Lower leg skin (tissue), 4 donors: ENCODE measurements around the gene ZSCAN22. TPM values are rescaled to one million over a fixed set of nuclear protein-coding genes. Genes with fewer than 3 reads are reported as not detected.
A peak's percentile ranks its signal among the peaks of the same experiment; 100 is the strongest.

ENCODE experiments used
- DNase-seq, 2 donors: peaks; one replicate each; pipeline ENCODE4 v3.0.0-alpha.2; 2019; ENCODE audit warnings: low spot score in 2 of 2
- H3K4me3 ChIP-seq: fragments of 200-600 bp; sonication (generic); 2 replicates; pipeline ENCODE4 v1.5.1; 2017; ENCODE audit warnings: mild to moderate bottlenecking, low read depth; ENCODE audit not compliant: poor library complexity, severe bottlenecking
- CTCF ChIP-seq, 3 donors: fragments of 450-650 bp; IDR thresholded peaks; one replicate each; pipeline ENCODE4 v1.5.1; 2016; ENCODE audit warnings: antibody characterized with exemption in 3 of 3, mild to moderate bottlenecking in 3 of 3, moderate library complexity in 2 of 3
- POLR2A ChIP-seq, 2 donors: fragments of 450-650 bp; IDR thresholded peaks; one replicate each; pipeline ENCODE4 v1.6.1; 2016 to 2017; ENCODE audit warnings: antibody characterized with exemption in 2 of 2, mild to moderate bottlenecking in 1 of 2, moderate library complexity in 1 of 2
- WGBS, 2 donors: methylation state at CpG; one replicate each; pipeline ENCODE4 v1.1.5; 2018; 5-methylcytosine and 5-hydroxymethylcytosine counted together
- intact Hi-C: fragments of 100-400 bp; cut with DNase I; formaldehyde crosslinking; loops from one replicate; pipeline ENCODE4 v1.15.0; 2023; ENCODE audit warnings: low total_unique reads
- microRNA-seq, 2 donors: library from miRNA; unstranded; fragments of <30 nt; microRNA quantifications; one replicate each; pipeline ENCODE4, GENCODE V29; 2016; ENCODE audit warnings: borderline replicate concordance in 2 of 2, borderline number of aligned reads in 1 of 2
- total RNA-seq, 4 donors: library from RNA; depleted of rRNA; stranded (reverse); fragments of >200 nt; gene quantifications; one replicate each; pipeline ENCODE4 v1.1.0, GENCODE V29; 2016

ZSCAN22 gene
- total RNA-seq, 4 donors from 2014 or later = 4.8 to 7.7 (median 5.4) TPM

- intact Hi-C loops = no loop called here
- no peak for DNase-seq
- WGBS, 2 donors = 8 to 9% methylated on average over 36 to 39 of the region's 39 CpGs
- no peak for TF ChIP-seq CTCF (IDR thresholded peaks at IDR 0.05)
- no peak for TF ChIP-seq POLR2A (IDR thresholded peaks at IDR 0.05)
- peak overlapping the region; percentile 63 for H3K4me3 ChIP-seq
These were observed 60.8 kb downstream of the ZSCAN22 start for GRCh38 chr19:58387338-58388174.

GRCh38 chr19:58388175-58388526 lies 61.4 kb downstream of the ZSCAN22 start:
- intact Hi-C loops = no loop called here
- 75 to 82% methylated on average over 3 of the region's 3 CpGs for WGBS, 2 donors
- TF ChIP-seq POLR2A (IDR thresholded peaks at IDR 0.05) (no peak), CTCF (IDR thresholded peaks at IDR 0.05) (no peak)
- no peak overlapping the region for H3K4me3 ChIP-seq
- DNase-seq = no peak

Small RNA genes lying within 50 kb of the gene (microRNA-seq; reads per million reads assigned to microRNA genes)
- gene MIR4754 (0 to 1.1 reads per million in 2 donors), gene MIR6806 (0 reads per million in 2 donors)

Other genes with a start within 250 kb of the ZSCAN22 start
- gene ZSCAN18, start 228.8 kb upstream of the ZSCAN22 start, total RNA-seq = 10 to 100 TPM; 35.3 to 64.3 (median 50.9) TPM
- 10 to 100 TPM in 1 of 4 donors, 1 to 10 TPM in 3; 8.7 to 12.1 (median 9.2) TPM for gene ZNF329, start 176.2 kb upstream of the ZSCAN22 start, total RNA-seq
- 10 to 100 TPM; 32.5 to 58.5 (median 34.2) TPM for gene ZNF274, start 143.9 kb upstream of the ZSCAN22 start, total RNA-seq
- gene ZNF544, start 98.1 kb upstream of the ZSCAN22 start, total RNA-seq = 10 to 100 TPM; 34.2 to 55.1 (median 43.3) TPM
- gene ZNF8, start 48.0 kb upstream of the ZSCAN22 start, total RNA-seq = 10 to 100 TPM in 1 of 4 donors, 1 to 10 TPM in 3; 3.0 to 12.8 (median 8.9) TPM
- 10 to 100 TPM; 23.3 to 50.1 (median 33.4) TPM for gene ERVK3-1, start 21.6 kb upstream of the ZSCAN22 start, total RNA-seq
- 10 to 100 TPM in 2 of 4 donors, 1 to 10 TPM in 2; 4.8 to 16.8 (median 9.2) TPM for gene A1BG, start 26.5 kb downstream of the ZSCAN22 start, total RNA-seq
- gene ZNF497, start 35.8 kb downstream of the ZSCAN22 start, total RNA-seq = 1 to 10 TPM; 1.4 to 3.1 (median 1.5) TPM
- gene ZNF837, start 54.0 kb downstream of the ZSCAN22 start, total RNA-seq = 10 to 100 TPM in 2 of 4 donors, 1 to 10 TPM in 2; 4.7 to 12.0 (median 8.5) TPM
- 1,000 to 10,000 TPM; 1,758 to 2,840 (median 2,497) TPM for gene RPS5, start 60.3 kb downstream of the ZSCAN22 start, total RNA-seq
- 10 to 100 TPM; 30.4 to 62.7 (median 42.7) TPM for gene RNF225, start 68.7 kb downstream of the ZSCAN22 start, total RNA-seq
- 10 to 100 TPM; 16.9 to 28.6 (median 23.4) TPM for gene ZNF584, start 81.7 kb downstream of the ZSCAN22 start, total RNA-seq
- gene ZNF132, start 113.2 kb downstream of the ZSCAN22 start, total RNA-seq = 1 to 10 TPM; 2.2 to 4.5 (median 2.8) TPM
- 10 to 100 TPM; 15.4 to 21.2 (median 16.6) TPM for gene ZNF324B, start 124.6 kb downstream of the ZSCAN22 start, total RNA-seq
- 10 to 100 TPM; 23.3 to 32.0 (median 29.4) TPM for gene ZNF324, start 140.1 kb downstream of the ZSCAN22 start, total RNA-seq
- gene ZNF446, start 149.4 kb downstream of the ZSCAN22 start, total RNA-seq = 10 to 100 TPM; 14.7 to 29.8 (median 22.8) TPM
- gene SLC27A5, start 185.0 kb downstream of the ZSCAN22 start, total RNA-seq = 10 to 100 TPM in 1 of 4 donors, 1 to 10 TPM in 3; 4.8 to 11.7 (median 8.1) TPM
- gene ZBTB45, start 192.8 kb downstream of the ZSCAN22 start, total RNA-seq = 10 to 100 TPM; 13.3 to 30.5 (median 18.4) TPM
- 100 to 1,000 TPM; 225 to 412 (median 265) TPM for gene TRIM28, start 217.1 kb downstream of the ZSCAN22 start, total RNA-seq
- gene CHMP2A, start 228.1 kb downstream of the ZSCAN22 start, total RNA-seq = 100 to 1,000 TPM; 104 to 129 (median 118) TPM
- gene UBE2M, start 231.6 kb downstream of the ZSCAN22 start, total RNA-seq = 10 to 100 TPM; 14.8 to 37.0 (median 23.6) TPM
- 10 to 100 TPM; 14.8 to 34.7 (median 27.6) TPM for gene MZF1, start 246.3 kb downstream of the ZSCAN22 start, total RNA-seq